ENCODE measurements around the gene GRIPAP1.

GRCh38 chrX:48940404-48940955 lies 61.6 kb downstream of the GRIPAP1 start:
- TF ChIP-seq ZFP3 (CRISPR knock-in tag; IDR thresholded peaks at IDR 0.05) (no peak), POU6F1 (CRISPR knock-in tag; IDR thresholded peaks at IDR 0.05; ENCODE audit: borderline replicate concordance, low read depth) (no peak), RARB (CRISPR knock-in tag; IDR thresholded peaks at IDR 0.05) (no peak), TOX (CRISPR knock-in tag; IDR thresholded peaks at IDR 0.05; ENCODE audit: borderline replicate concordance) (no peak), ISL1 (CRISPR knock-in tag; IDR thresholded peaks at IDR 0.05) (no peak), ZFP30 (CRISPR knock-in tag; IDR thresholded peaks at IDR 0.05) (no peak)
